IPS-NIHi7 (cell line): Measurements from ENCODE around the gene RNLS.
A peak's percentile ranks its signal among the peaks of the same experiment; 100 is the strongest.
"Not testable (repeated sequence)": the region's sequence is repeated elsewhere in the genome, so short reads cannot be mapped to it uniquely, and the experiment has no call there.

Source experiments
- DNase-seq: peaks from one replicate; pipeline ENCODE4 v3.0.0; 2012; ENCODE audit warnings: mixed read lengths; ENCODE audit errors: extremely low spot score

RNLS gene

GRCh38 chr10:88346144-88346977 is 236.8 kb downstream of the RNLS start:
- DNase-seq: no peak

- DNase-seq: no peak
These were observed 239.2 kb downstream of the RNLS start for GRCh38 chr10:88343761-88344484.

GRCh38 chr10:88342733-88343310 is 240.3 kb downstream of the RNLS start:
- DNase-seq: no peak

GRCh38 chr10:88337134-88337533 is 246.0 kb downstream of the RNLS start:
- DNase-seq: no peak

- DNase-seq: no peak
These were observed 246.8 kb downstream of the RNLS start for GRCh38 chr10:88336334-88336733.

GRCh38 chr10:88333248-88333630 is 249.9 kb downstream of the RNLS start:
- DNase-seq: no peak

GRCh38 chr10:88332503-88333247 is 250.4 kb downstream of the RNLS start:
- no peak for DNase-seq

GRCh38 chr10:88330174-88330573 is 252.9 kb downstream of the RNLS start:
- DNase-seq: no peak

- no peak for DNase-seq
These were observed 260.6 kb downstream of the RNLS start for GRCh38 chr10:88322324-88323063.

GRCh38 chr10:88319960-88320517 is 263.1 kb downstream of the RNLS start:
- DNase-seq: no peak

- DNase-seq: peak; percentile 57
These were observed 264.3 kb downstream of the RNLS start for GRCh38 chr10:88318803-88319202.

- DNase-seq: no peak
These were observed 266.0 kb downstream of the RNLS start for GRCh38 chr10:88317099-88317498.

GRCh38 chr10:88316292-88316861 is 266.7 kb downstream of the RNLS start:
- no peak for DNase-seq

GRCh38 chr10:88315755-88316154 is 267.4 kb downstream of the RNLS start:
- DNase-seq: no peak

GRCh38 chr10:88314362-88314761 is 268.8 kb downstream of the RNLS start:
- no peak for DNase-seq

GRCh38 chr10:88313878-88314277 is 269.2 kb downstream of the RNLS start:
- no peak for DNase-seq

- DNase-seq: no peak
These were observed 270.3 kb downstream of the RNLS start for GRCh38 chr10:88312855-88313254.

- DNase-seq: no peak
These were observed 271.9 kb downstream of the RNLS start for GRCh38 chr10:88311264-88311663.

- DNase-seq: no peak
These were observed 273.8 kb downstream of the RNLS start for GRCh38 chr10:88309365-88309764.

- not testable (repeated sequence) for DNase-seq
These were observed 274.8 kb downstream of the RNLS start for GRCh38 chr10:88308361-88308760.

GRCh38 chr10:88299787-88300186 is 283.3 kb downstream of the RNLS start:
- no peak for DNase-seq
